ENCODE results near the gene SF3B1. TPM values are rescaled to one million over a fixed set of nuclear protein-coding genes. Genes with fewer than 3 reads are reported as not detected.

The SF3B1 gene
- total and polyA plus RNA-seq, 4 donors, result 126 to 432 (median 232) TPM

DNA sequence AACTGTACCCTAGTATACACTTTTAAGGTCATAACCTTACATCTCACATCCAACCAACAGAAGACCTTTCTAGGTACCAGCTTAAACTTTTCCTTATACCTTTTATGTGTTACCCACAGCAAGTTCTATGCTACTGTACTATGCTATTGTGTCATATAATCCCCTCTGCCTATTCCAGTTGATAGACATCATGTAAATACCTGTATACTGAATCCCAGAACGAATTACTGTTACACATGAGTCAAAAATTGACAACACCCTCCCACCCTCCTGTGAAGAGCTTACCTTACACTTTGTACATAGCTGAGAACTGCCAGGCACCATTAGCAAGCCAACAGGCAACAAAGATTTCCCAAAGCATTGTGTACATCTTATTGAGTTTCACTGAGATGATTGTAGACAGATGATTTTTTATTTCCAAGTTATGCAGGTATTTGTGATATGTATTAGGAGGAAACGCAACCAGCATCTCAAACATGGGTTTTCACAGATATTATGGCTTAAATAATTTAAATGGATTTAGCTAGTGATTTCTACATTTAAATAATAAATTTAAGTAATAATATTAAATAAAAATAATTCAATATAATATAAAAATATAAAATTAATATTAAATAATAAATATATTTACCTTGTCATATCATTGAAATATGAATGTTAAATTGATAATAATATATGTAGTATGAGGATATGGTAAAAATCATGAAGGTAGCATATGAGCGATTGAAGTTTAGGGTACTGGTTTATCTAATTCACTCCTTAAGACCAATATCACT, 81.2 kb downstream of the SF3B1 start:
- Histone ChIP-seq H3K27me3 (ENCODE audit: control insufficient read depth in 3 of 3, insufficient read depth in 3 of 3, low read length in 2 of 3) (no peaks in the 10 kb centered on the region), H3K4me3 (no peak overlapping the region), H3K27ac (ENCODE audit: low read depth in 1 of 2, low read length in 1 of 2) (no peak overlapping the region), H3K9me3 (ENCODE audit: control insufficient read depth in 4 of 4, insufficient read depth in 3 of 4, low read length in 3 of 4) (no peaks in the 10 kb centered on the region), H3K4me1 (ENCODE audit: control insufficient read depth in 5 of 5, insufficient read depth in 5 of 5, low read length in 5 of 5) (no peaks in the 10 kb centered on the region), H3K36me3 (ENCODE audit: control insufficient read depth in 4 of 4, insufficient read depth in 4 of 4, low read length in 4 of 4) (no peaks in the 10 kb centered on the region), H3K9ac (ENCODE audit: insufficient read depth in 1 of 2, low read length in 2 of 2) (no peak overlapping the region)
- WGBS, 2 donors, result 87% methylated on average over 3 of the region's 3 CpGs
- TF ChIP-seq, protein P1, sequence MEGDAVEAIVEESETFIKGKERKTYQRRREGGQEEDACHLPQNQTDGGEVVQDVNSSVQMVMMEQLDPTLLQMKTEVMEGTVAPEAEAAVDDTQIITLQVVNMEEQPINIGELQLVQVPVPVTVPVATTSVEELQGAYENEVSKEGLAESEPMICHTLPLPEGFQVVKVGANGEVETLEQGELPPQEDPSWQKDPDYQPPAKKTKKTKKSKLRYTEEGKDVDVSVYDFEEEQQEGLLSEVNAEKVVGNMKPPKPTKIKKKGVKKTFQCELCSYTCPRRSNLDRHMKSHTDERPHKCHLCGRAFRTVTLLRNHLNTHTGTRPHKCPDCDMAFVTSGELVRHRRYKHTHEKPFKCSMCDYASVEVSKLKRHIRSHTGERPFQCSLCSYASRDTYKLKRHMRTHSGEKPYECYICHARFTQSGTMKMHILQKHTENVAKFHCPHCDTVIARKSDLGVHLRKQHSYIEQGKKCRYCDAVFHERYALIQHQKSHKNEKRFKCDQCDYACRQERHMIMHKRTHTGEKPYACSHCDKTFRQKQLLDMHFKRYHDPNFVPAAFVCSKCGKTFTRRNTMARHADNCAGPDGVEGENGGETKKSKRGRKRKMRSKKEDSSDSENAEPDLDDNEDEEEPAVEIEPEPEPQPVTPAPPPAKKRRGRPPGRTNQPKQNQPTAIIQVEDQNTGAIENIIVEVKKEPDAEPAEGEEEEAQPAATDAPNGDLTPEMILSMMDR (IDR thresholded peaks at IDR 0.05; ENCODE audit: control extremely low read depth, extremely low read depth), result no peak
- no peak for ATAC-seq (ENCODE audit: insufficient read depth, low FRiP score)
- no peak for DNase-seq

GRCh38 chr2:197349699-197350098, 85.1 kb downstream of the SF3B1 start:
- TF ChIP-seq, protein P1 (IDR thresholded peaks at IDR 0.05; ENCODE audit: control extremely low read depth, extremely low read depth), result no peak

GRCh38 chr2:197348721-197349360, 86.0 kb downstream of the SF3B1 start:
- TF ChIP-seq, protein P1 (IDR thresholded peaks at IDR 0.05; ENCODE audit: control extremely low read depth, extremely low read depth), result no peak
- no peak overlapping the region for H3K9ac ChIP-seq (ENCODE audit: insufficient read depth in 1 of 2, low read length in 2 of 2)
- H3K27me3 ChIP-seq (ENCODE audit: control insufficient read depth in 3 of 3, insufficient read depth in 3 of 3, low read length in 2 of 3), result no peaks in the 10 kb centered on the region
- H3K27ac ChIP-seq (ENCODE audit: low read depth in 1 of 2, low read length in 1 of 2), result no peak overlapping the region
- 61 to 70% methylated on average over 5 of the region's 5 CpGs for WGBS, 2 donors
- H3K36me3 ChIP-seq (ENCODE audit: control insufficient read depth in 4 of 4, insufficient read depth in 4 of 4, low read length in 4 of 4), result no peaks in the 10 kb centered on the region
- DNase-seq (no peak), ATAC-seq (ENCODE audit: insufficient read depth, low FRiP score) (no peak)
- no peaks in the 10 kb centered on the region for H3K9me3 ChIP-seq (ENCODE audit: control insufficient read depth in 4 of 4, insufficient read depth in 3 of 4, low read length in 3 of 4)
- no peak overlapping the region for H3K4me3 ChIP-seq
- H3K4me1 ChIP-seq (ENCODE audit: control insufficient read depth in 5 of 5, insufficient read depth in 5 of 5, low read length in 5 of 5), result no peaks in the 10 kb centered on the region

More at GRCh38 chr2:197349699-197350098, 85.1 kb downstream of the SF3B1 start:
- no peak for ATAC-seq (ENCODE audit: insufficient read depth, low FRiP score)
- no peaks in the 10 kb centered on the region for H3K27me3 ChIP-seq (ENCODE audit: control insufficient read depth in 3 of 3, insufficient read depth in 3 of 3, low read length in 2 of 3)
- H3K36me3 ChIP-seq (ENCODE audit: control insufficient read depth in 4 of 4, insufficient read depth in 4 of 4, low read length in 4 of 4), result no peaks in the 10 kb centered on the region
- DNase-seq, result no peak
- H3K9me3 ChIP-seq (ENCODE audit: control insufficient read depth in 4 of 4, insufficient read depth in 3 of 4, low read length in 3 of 4), result no peaks in the 10 kb centered on the region
- no peaks in the 10 kb centered on the region for H3K4me1 ChIP-seq (ENCODE audit: control insufficient read depth in 5 of 5, insufficient read depth in 5 of 5, low read length in 5 of 5)
- H3K9ac ChIP-seq (ENCODE audit: insufficient read depth in 1 of 2, low read length in 2 of 2), result no peak overlapping the region
- H3K27ac ChIP-seq (ENCODE audit: low read depth in 1 of 2, low read length in 1 of 2), result no peak overlapping the region
- WGBS, 2 donors, result 97 to 98% methylated on average over 2 of the region's 2 CpGs
- no peak overlapping the region for H3K4me3 ChIP-seq
